Prostate gland (tissue), 2 donors: ENCODE results near the gene ARPC1A. TPM values are rescaled to one million over a fixed set of nuclear protein-coding genes. Genes with fewer than 3 reads are reported as not detected.

Experiments
- DNase-seq: peaks from one replicate; pipeline ENCODE4 v3.0.0-alpha.2; 2019; ENCODE audit warnings: low spot score
- H3K27ac ChIP-seq, 2 donors: fragments of 200-600 bp; sonication (generic); 2 replicates each; pipeline ENCODE4 v1.5.1; 2017 to 2019
- H3K27me3 ChIP-seq: fragments of 200-600 bp; sonication (generic); replicated peaks from 2 replicates; pipeline ENCODE4 v1.5.1; 2019; ENCODE audit not compliant: insufficient read depth
- H3K36me3 ChIP-seq, 2 donors: fragments of 200-600 bp; sonication (generic); 1 replicate in 1 of 2; 2 replicates in 1 of 2; pipeline versions ENCODE4 v1.5.1 to v1.8.1; 2017 to 2019
- H3K4me1 ChIP-seq: fragments of 200-600 bp; sonication (generic); replicated peaks from 2 replicates; pipeline ENCODE4 v1.5.1; 2019
- H3K4me3 ChIP-seq, 2 donors: fragments of 200-600 bp; sonication (generic); 2 replicates each; pipeline ENCODE4 v1.5.1; 2017 to 2019
- H3K9me3 ChIP-seq: fragments of 200-600 bp; sonication (generic); 2 replicates; pipeline ENCODE4 v1.5.1; 2017
- POLR2A ChIP-seq: fragments of 450-650 bp; IDR thresholded peaks from one replicate; pipeline ENCODE4 v1.6.1; 2016; ENCODE audit warnings: antibody characterized with exemption, mild to moderate bottlenecking
- POLR2AphosphoS5 ChIP-seq: sonication (generic); formaldehyde crosslinking; IDR thresholded peaks from one replicate; pipeline ENCODE4 v1.6.1; 2017; ENCODE audit warnings: antibody characterized with exemption
- WGBS: methylation state at CpG from one replicate; pipeline ENCODE4 v1.1.5; 2018; 5-methylcytosine and 5-hydroxymethylcytosine counted together
- intact Hi-C: fragments of 100-400 bp; cut with DNase I; formaldehyde crosslinking; loops from one replicate; pipeline ENCODE4 v1.14.2; 2022
- total RNA-seq, 2 donors: library from RNA; depleted of rRNA; stranded (reverse); fragments of >200 nt; gene quantifications; one replicate each; pipeline ENCODE4 v1.1.0, GENCODE V29; 2016
- TF ChIP-seq, protein P1 (sequence below), 4 experiments: fragments of 200-600 bp in 2 of 4; fragments of 450-650 bp in 2 of 4; sonication (generic) in 2 of 4; IDR thresholded peaks; 1 replicate in 3 of 4; 2 replicates in 1 of 4; pipeline ENCODE4 v1.5.1; 2016 to 2019; ENCODE audit warnings: antibody characterized with exemption in 4 of 4, mild to moderate bottlenecking in 2 of 4, moderate library complexity in 2 of 4

The ARPC1A gene
- total RNA-seq, 2 donors from 2014 or later = 119 to 136 TPM

DNA sequence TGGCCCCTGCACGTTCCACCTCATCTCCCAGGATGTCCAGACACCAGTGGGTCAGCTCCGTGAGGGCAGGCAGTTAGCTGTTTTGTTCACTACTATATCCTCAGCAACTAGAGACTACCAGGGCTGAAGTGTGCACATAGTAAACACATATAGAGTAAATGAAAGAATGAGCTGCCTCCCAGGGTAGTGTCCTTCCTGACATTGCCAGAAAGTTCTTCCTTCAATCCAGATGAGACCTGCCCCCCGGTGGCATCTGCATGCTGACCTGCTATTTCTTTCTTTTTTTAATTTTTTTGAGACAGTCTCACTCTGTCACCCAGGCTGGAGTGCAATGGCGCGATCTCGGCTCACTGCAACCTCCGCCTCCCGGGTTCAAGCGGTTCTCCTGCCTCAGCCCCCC is 14.0 kb upstream of the ARPC1A start:
- no peak overlapping the region for H3K27ac ChIP-seq
- DNase-seq = no peak
- intact Hi-C loops = loop anchor here (5.0 kb wide), 1 partner anchor 164 kb away; no protein-coding TSS in a partner anchor
- TF ChIP-seq, protein P1, sequence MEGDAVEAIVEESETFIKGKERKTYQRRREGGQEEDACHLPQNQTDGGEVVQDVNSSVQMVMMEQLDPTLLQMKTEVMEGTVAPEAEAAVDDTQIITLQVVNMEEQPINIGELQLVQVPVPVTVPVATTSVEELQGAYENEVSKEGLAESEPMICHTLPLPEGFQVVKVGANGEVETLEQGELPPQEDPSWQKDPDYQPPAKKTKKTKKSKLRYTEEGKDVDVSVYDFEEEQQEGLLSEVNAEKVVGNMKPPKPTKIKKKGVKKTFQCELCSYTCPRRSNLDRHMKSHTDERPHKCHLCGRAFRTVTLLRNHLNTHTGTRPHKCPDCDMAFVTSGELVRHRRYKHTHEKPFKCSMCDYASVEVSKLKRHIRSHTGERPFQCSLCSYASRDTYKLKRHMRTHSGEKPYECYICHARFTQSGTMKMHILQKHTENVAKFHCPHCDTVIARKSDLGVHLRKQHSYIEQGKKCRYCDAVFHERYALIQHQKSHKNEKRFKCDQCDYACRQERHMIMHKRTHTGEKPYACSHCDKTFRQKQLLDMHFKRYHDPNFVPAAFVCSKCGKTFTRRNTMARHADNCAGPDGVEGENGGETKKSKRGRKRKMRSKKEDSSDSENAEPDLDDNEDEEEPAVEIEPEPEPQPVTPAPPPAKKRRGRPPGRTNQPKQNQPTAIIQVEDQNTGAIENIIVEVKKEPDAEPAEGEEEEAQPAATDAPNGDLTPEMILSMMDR (IDR thresholded peaks at IDR 0.05) = no peak
- TF ChIP-seq POLR2A = no peak
- no peak for TF ChIP-seq POLR2AphosphoS5
- no peaks in the 10 kb centered on the region for H3K36me3 ChIP-seq
- no peaks in the 10 kb centered on the region for H3K4me1 ChIP-seq
- WGBS = 81% methylated on average over 9 of the region's 9 CpGs
- no peaks in the 10 kb centered on the region for H3K9me3 ChIP-seq
- H3K27me3 ChIP-seq = no peaks in the 10 kb centered on the region
- H3K4me3 ChIP-seq = no peak overlapping the region

- Histone ChIP-seq H3K27ac (no peak overlapping the region), H3K4me1 (no peaks in the 10 kb centered on the region), H3K27me3 (no peaks in the 10 kb centered on the region), H3K4me3 (no peak overlapping the region), H3K36me3 (no peaks in the 10 kb centered on the region), H3K9me3 (no peaks in the 10 kb centered on the region)
- 40% methylated on average over 16 of the region's 16 CpGs for WGBS
- intact Hi-C loops = loop anchor here (1.0 to 5.0 kb wide), 2 partner anchors 165 to 271 kb away; no protein-coding TSS in a partner anchor
- peak; percentile 66 for DNase-seq
- TF ChIP-seq POLR2AphosphoS5 = peak; percentile 45
- no peak for TF ChIP-seq POLR2A
- TF ChIP-seq, protein P1 (IDR thresholded peaks at IDR 0.05) = peak; percentile 75 to 96 (median 88)
Observed at GRCh38 chr7:99312316-99313203, 13.1 kb upstream of the ARPC1A start.

DNA sequence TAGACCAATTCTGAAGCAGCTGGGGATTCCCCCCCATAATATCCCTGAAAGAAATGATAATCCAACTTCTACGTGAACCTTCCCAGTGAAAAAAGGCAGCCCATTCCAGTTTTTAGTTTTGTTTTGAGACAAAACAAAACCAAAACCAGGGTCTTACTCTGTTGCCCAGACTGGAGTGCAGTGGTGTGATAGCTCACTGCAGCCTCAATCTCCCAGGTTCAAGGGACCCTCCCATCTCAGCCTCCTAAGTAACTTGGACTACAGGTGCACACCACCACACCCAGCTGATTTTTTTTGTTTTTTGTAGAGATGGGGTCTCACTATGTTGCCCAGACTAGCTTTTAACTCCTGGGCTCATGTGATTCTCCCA is 12.5 kb upstream of the ARPC1A start:
- no peak for DNase-seq
- no peak overlapping the region for H3K4me3 ChIP-seq
- H3K4me1 ChIP-seq = no peaks in the 10 kb centered on the region
- H3K27me3 ChIP-seq = no peaks in the 10 kb centered on the region
- no peak for TF ChIP-seq POLR2AphosphoS5
- TF ChIP-seq POLR2A = no peak
- TF ChIP-seq, protein P1 (IDR thresholded peaks at IDR 0.05) = no peak
- H3K27ac ChIP-seq = no peak overlapping the region
- H3K9me3 ChIP-seq = no peaks in the 10 kb centered on the region
- 56% methylated on average over 1 of the region's 1 CpG for WGBS
- intact Hi-C loops = loop anchor here (1.0 to 5.0 kb wide), 2 partner anchors 166 to 272 kb away; no protein-coding TSS in a partner anchor
- no peaks in the 10 kb centered on the region for H3K36me3 ChIP-seq

- no peak for DNase-seq
- WGBS = 69% methylated on average over 7 of the region's 7 CpGs
- no peak overlapping the region for H3K27ac ChIP-seq
Observed at GRCh38 chr7:99314504-99314903, 11.2 kb upstream of the ARPC1A start.

More at GRCh38 chr7:99314504-99314903, 11.2 kb upstream of the ARPC1A start:
- TF ChIP-seq, protein P1 (IDR thresholded peaks at IDR 0.05) = no peak
- TF ChIP-seq POLR2A = no peak
- no peak for TF ChIP-seq POLR2AphosphoS5
- H3K36me3 ChIP-seq = no peaks in the 10 kb centered on the region
- no peaks in the 10 kb centered on the region for H3K4me1 ChIP-seq
- H3K4me3 ChIP-seq = no peak overlapping the region
- H3K9me3 ChIP-seq = no peaks in the 10 kb centered on the region
- intact Hi-C loops = loop anchor here (5.0 kb wide), 1 partner anchor 167 kb away; no protein-coding TSS in a partner anchor
- no peaks in the 10 kb centered on the region for H3K27me3 ChIP-seq
